H1 (cell line): Measurements from ENCODE around the gene ILKAP. TPM values are rescaled to one million over a fixed set of nuclear protein-coding genes. Genes with fewer than 3 reads are reported as not detected.

ENCODE experiments used
- CTCF ChIA-PET: fragments of 300-600 bp; sonication (Branson Sonifier 250); formaldehyde crosslinking; loops from one replicate; lab custom pipeline; 2021; ENCODE audit not compliant: partially characterized antibody; lab: Charles Lee
- POLR2A ChIA-PET: fragments of 300-600 bp; sonication (Branson Sonifier 250); formaldehyde crosslinking; loops from one replicate; lab custom pipeline; 2021; ENCODE audit warnings: inconsistent platforms; ENCODE audit not compliant: partially characterized antibody; lab: Charles Lee
- DNase-seq, 2 experiments: peaks; one replicate each; pipeline versions ENCODE4 v3.0.0 to v3.0.0-alpha.2; 2010 to 2022; ENCODE audit warnings: low spot score in 2 of 2, low read depth in 1 of 2, mixed read lengths in 1 of 2
- FAIRE-seq: peaks from 2 replicates; lab custom pipeline; 2011; peaks lifted over from hg19 to GRCh38; lab: Jason Lieb, UNC
- H2AFZ ChIP-seq: 2 replicates; pipeline ENCODE4 v1.8.1; 2012; ENCODE audit warnings: low read length, inconsistent platforms
- H2AK5ac ChIP-seq: 2 replicates; pipeline ENCODE4 v1.6.1; 2013; ENCODE audit warnings: low read depth, low read length
- H2BK120ac ChIP-seq: replicated peaks from 2 replicates; pipeline ENCODE3; 2013; ENCODE audit warnings: low read depth, low read length, inconsistent platforms
- H2BK12ac ChIP-seq: 2 replicates; pipeline ENCODE4 v1.6.1; 2013; ENCODE audit warnings: low read depth, low read length
- H2BK15ac ChIP-seq: 2 replicates; pipeline ENCODE4 v1.6.1; 2013; ENCODE audit warnings: low read length
- H2BK20ac ChIP-seq: 2 replicates; pipeline ENCODE4 v1.6.1; 2013; ENCODE audit warnings: low read length
- H2BK5ac ChIP-seq: 2 replicates; pipeline ENCODE4 v1.6.1; 2013; ENCODE audit warnings: low read depth, low read length
- H3K14ac ChIP-seq: 2 replicates; pipeline ENCODE4 v1.6.1; 2013; ENCODE audit warnings: inconsistent platforms; ENCODE audit not compliant: insufficient read length
- H3K18ac ChIP-seq: 2 replicates; pipeline ENCODE4 v1.6.1; 2013; ENCODE audit warnings: low read length; ENCODE audit errors: extremely low read depth
- H3K23ac ChIP-seq: 2 replicates; pipeline ENCODE4 v1.6.1; 2013; ENCODE audit warnings: inconsistent platforms; ENCODE audit not compliant: insufficient read length
- H3K23me2 ChIP-seq: 2 replicates; pipeline ENCODE4 v1.6.1; 2013; ENCODE audit warnings: low read depth, low read length
- H3K27ac ChIP-seq: 2 replicates; pipeline ENCODE4 v1.6.1; 2011; ENCODE audit warnings: low read depth, low read length, inconsistent platforms
- H3K27me3 ChIP-seq, 4 experiments: replicated peaks in 1 of 4; 1 replicate in 1 of 4; 2 replicates in 3 of 4; pipeline versions ENCODE4 v1.6.1 to v1.8.1; 2011 to 2013; ENCODE audit warnings: low read length in 3 of 4, mild to moderate bottlenecking in 3 of 4, inconsistent platforms in 2 of 4, mixed read lengths in 2 of 4, moderate library complexity in 1 of 4; ENCODE audit not compliant: control insufficient read depth in 3 of 4, insufficient read depth in 3 of 4; ENCODE audit errors: extremely low read depth in 1 of 4
- H3K36me3 ChIP-seq, 4 experiments: 2 replicates each; pipeline versions ENCODE4 v1.6.1 to v1.8.1; 2011 to 2013; ENCODE audit warnings: mild to moderate bottlenecking in 4 of 4, low read length in 3 of 4, moderate library complexity in 2 of 4, control low read depth in 1 of 4, inconsistent platforms in 1 of 4; ENCODE audit not compliant: insufficient read depth in 4 of 4, control insufficient read depth in 2 of 4
- H3K4ac ChIP-seq: replicated peaks from 2 replicates; pipeline ENCODE3; 2013; ENCODE audit warnings: low read length, low read depth, mixed read lengths, inconsistent platforms; ENCODE audit not compliant: insufficient read length
- H3K4me1 ChIP-seq, 4 experiments: replicated peaks in 1 of 4; 1 replicate in 1 of 4; 2 replicates in 3 of 4; pipeline versions ENCODE4 v1.6.1 to v1.8.1; 2011 to 2013; ENCODE audit warnings: low read length in 3 of 4, inconsistent platforms in 2 of 4, mixed read lengths in 1 of 4; ENCODE audit not compliant: insufficient read depth in 4 of 4, control insufficient read depth in 3 of 4
- H3K4me2 ChIP-seq, 2 experiments: 2 replicates each; pipeline versions ENCODE4 v1.6.1 to v1.8.1; 2011 to 2013; ENCODE audit warnings: low read depth in 2 of 2, low read length in 2 of 2, control low read depth in 1 of 2, inconsistent platforms in 1 of 2, mild to moderate bottlenecking in 1 of 2; ENCODE audit not compliant: insufficient read depth in 1 of 2
- H3K4me3 ChIP-seq, 4 experiments: fragments of 200-600, 300-600 bp in 1 of 4; sonication (generic), shearing (Covaris generic), sonication (Bioruptor Twin) in 1 of 4; 2 replicates each; pipeline versions ENCODE4 v1.5.1 to v1.8.1; 2011 to 2016; ENCODE audit warnings: low read length in 4 of 4, low read depth in 3 of 4, control low read depth in 2 of 4, inconsistent platforms in 2 of 4, mild to moderate bottlenecking in 2 of 4, mixed read lengths in 1 of 4, moderate library complexity in 1 of 4; ENCODE audit not compliant: insufficient read depth in 2 of 4; ENCODE audit errors: extremely low read depth in 1 of 4
- H3K56ac ChIP-seq: replicated peaks from 2 replicates; pipeline ENCODE3; 2013; ENCODE audit warnings: low read depth, mild to moderate bottlenecking, mixed read lengths, low read length, inconsistent platforms; ENCODE audit not compliant: insufficient read length
- H3K79me1 ChIP-seq: 2 replicates; pipeline ENCODE4 v1.6.1; 2013; ENCODE audit warnings: low read depth, low read length, control low read depth
- H3K79me2 ChIP-seq, 2 experiments: 2 replicates each; pipeline versions ENCODE4 v1.6.1 to v1.8.1; 2012 to 2013; ENCODE audit warnings: low read length in 2 of 2, mild to moderate bottlenecking in 2 of 2, inconsistent platforms in 1 of 2; ENCODE audit not compliant: insufficient read depth in 2 of 2, control insufficient read depth in 1 of 2
- H3K9ac ChIP-seq, 4 experiments: replicated peaks in 1 of 4; 1 replicate in 1 of 4; 2 replicates in 3 of 4; pipeline versions ENCODE4 v1.6.1 to v1.8.1; 2011 to 2013; ENCODE audit warnings: low read depth in 3 of 4, low read length in 3 of 4, control low read depth in 2 of 4, mild to moderate bottlenecking in 2 of 4, moderate library complexity in 2 of 4, inconsistent platforms in 1 of 4; ENCODE audit errors: extremely low read depth in 1 of 4
- H3K9me3 ChIP-seq, 2 experiments: 2 replicates each; pipeline versions ENCODE4 v1.6.1 to v1.8.1; 2012 to 2013; ENCODE audit warnings: mild to moderate bottlenecking in 2 of 2, moderate library complexity in 2 of 2, control low read depth in 1 of 2, inconsistent platforms in 1 of 2, low read depth in 1 of 2, low read length in 1 of 2, mixed read lengths in 1 of 2; ENCODE audit not compliant: insufficient read depth in 2 of 2
- H4K20me1 ChIP-seq, 2 experiments: replicated peaks in 1 of 2; 2 replicates each; pipeline versions ENCODE3 to v1.8.1; 2011 to 2013; ENCODE audit warnings: inconsistent platforms in 2 of 2, low read length in 2 of 2, mild to moderate bottlenecking in 1 of 2; ENCODE audit not compliant: insufficient read depth in 2 of 2, control insufficient read depth in 1 of 2
- H4K5ac ChIP-seq: 2 replicates; pipeline ENCODE4 v1.6.1; 2013; ENCODE audit warnings: low read length, low read depth, mixed read lengths, inconsistent platforms; ENCODE audit not compliant: insufficient read length
- H4K8ac ChIP-seq: 2 replicates; pipeline ENCODE4 v1.8.0; 2013; ENCODE audit warnings: mild to moderate bottlenecking, moderate library complexity, low read length, inconsistent platforms; ENCODE audit not compliant: insufficient read depth; ENCODE audit errors: extremely low read depth
- H4K91ac ChIP-seq: replicated peaks from 2 replicates; pipeline ENCODE3; 2013; ENCODE audit warnings: low read length, mixed read lengths, inconsistent platforms; ENCODE audit not compliant: insufficient read length
- ATF2 ChIP-seq: IDR thresholded peaks from 2 replicates; pipeline ENCODE4 v1.6.1; 2012; ENCODE audit warnings: low read length, inconsistent platforms
- CEBPB ChIP-seq: IDR thresholded peaks from 2 replicates; pipeline ENCODE4 v1.6.1; 2012; ENCODE audit warnings: low read depth, low read length
- HDAC2 ChIP-seq, 2 experiments: fragments of 300-600 bp in 1 of 2; sonication (generic) in 1 of 2; IDR thresholded peaks; 2 replicates each; pipeline ENCODE4 v1.6.1; 2011 to 2012; ENCODE audit warnings: low read depth in 2 of 2, low read length in 2 of 2, mild to moderate bottlenecking in 2 of 2, moderate library complexity in 2 of 2, borderline replicate concordance in 1 of 2, inconsistent platforms in 1 of 2
- KDM4A ChIP-seq: IDR thresholded peaks from one replicate; pipeline ENCODE4 v1.7.1; 2012; ENCODE audit warnings: low read depth, mild to moderate bottlenecking, moderate library complexity, low read length, inconsistent platforms; ENCODE audit not compliant: severe bottlenecking
- MAX ChIP-seq: IDR thresholded peaks from 2 replicates; pipeline ENCODE4 v1.6.1; 2012; ENCODE audit warnings: inconsistent platforms
- WGBS, 2 experiments: shearing (Covaris generic) in 1 of 2; methylation state at CpG; one replicate each; pipeline versions ENCODE4 v1.1.6 to v1.1.7; 2013 to 2015; ENCODE audit warnings: low lambda C conversion rate in 2 of 2, mixed read lengths in 2 of 2, inconsistent platforms in 1 of 2, low coverage in 1 of 2, missing lambda C conversion rate in 1 of 2; ENCODE audit not compliant: insufficient replicate concordance in 2 of 2, insufficient coverage in 1 of 2, insufficient read length in 1 of 2; ENCODE audit errors: extremely low coverage in 1 of 2, missing lambda C conversion rate in 1 of 2; 5-methylcytosine and 5-hydroxymethylcytosine counted together
- polyA plus RNA-seq, 7 experiments: library from polyadenylated mRNA; depleted of rRNA in 3 of 7; stranded (reverse) in 5 of 7; unstranded in 2 of 7; fragments of >200 nt in 5 of 7; fragments of 200-250 nt in 2 of 7; gene quantifications; 1 replicate in 5 of 7; 2 replicates in 1 of 7; 4 replicates in 1 of 7; pipeline versions ENCODE4 v1.2.1 to v1.2.3, GENCODE V29; 2011 to 2013; ENCODE audit warnings: missing spikeins in 2 of 7, mixed read lengths in 2 of 7
- total RNA-seq: library from RNA; stranded (reverse); fragmentation: NEBNext Ultra II Directional; extraction: Animal tissue kit (Norgen Biotek cat#: 25700); gene quantifications from 2 replicates; pipeline ENCODE4 v1.2.1, GENCODE V29; 2021

Gene ILKAP
- total and polyA plus RNA-seq, 2 of the 8 experiments (the other 6 are each of a cell fraction or from before 2014, with no cell fraction given), result 23.5 to 33.8 TPM

- H3K79me1 ChIP-seq, result 0 out of 2 replicates have a peak, but pooled peaks cover 2% of the 10 kb centered on the region
- ChIA-PET CTCF (no interaction called here), POLR2A (no interaction called here)
- H2BK20ac ChIP-seq, result no peak overlapping the region
- H3K9me3 ChIP-seq, result no peaks in the 10 kb centered on the region
- H2BK5ac ChIP-seq, result no peak overlapping the region
- no peaks in the 10 kb centered on the region for H3K27me3 ChIP-seq
- peaks cover 26 to 87% (median 57%) of the 10 kb centered on the region in 4 experiments for H3K36me3 ChIP-seq
- H3K79me2 ChIP-seq, result no peaks in the 10 kb centered on the region
- no peak overlapping the region for H3K27ac ChIP-seq
- FAIRE-seq (no peak), DNase-seq (no peak)
- H3K23ac ChIP-seq, result no peak overlapping the region
- no peak overlapping the region for H2BK120ac ChIP-seq
- H2AFZ ChIP-seq, result no peak overlapping the region
- no peak overlapping the region for H2BK15ac ChIP-seq
- H3K9ac ChIP-seq, result no peak overlapping the region
- no peak overlapping the region for H4K91ac ChIP-seq
- no peak overlapping the region for H2BK12ac ChIP-seq
- no peak overlapping the region for H3K18ac ChIP-seq
- no peak overlapping the region for H3K4ac ChIP-seq
- no peak overlapping the region for H2AK5ac ChIP-seq
- no peak overlapping the region for H4K8ac ChIP-seq
- no peak overlapping the region for H3K4me2 ChIP-seq
- H3K23me2 ChIP-seq, result no peaks in the 10 kb centered on the region
- H3K4me3 ChIP-seq, result no peak overlapping the region
- H3K4me1 ChIP-seq, result no peaks in the 10 kb centered on the region
- peaks cover 3 to 5% of the 10 kb centered on the region in 2 experiments for H4K20me1 ChIP-seq
- H3K56ac ChIP-seq, result no peak overlapping the region
- H3K14ac ChIP-seq, result no peak overlapping the region
- no peak overlapping the region for H4K5ac ChIP-seq
- 92% methylated on average over 6 of the region's 6 CpGs; no CpG with 5 or more reads in 1 of the 2 experiments for WGBS, 2 experiments
- TF ChIP-seq KDM4A, result no peak
- TF ChIP-seq CEBPB, result no peak
- no peak for TF ChIP-seq HDAC2 (IDR thresholded peaks at IDR 0.05; ENCODE audit: borderline replicate concordance in 1 of 2, low read depth in 2 of 2, low read length in 2 of 2)
- no peak for TF ChIP-seq ATF2
- TF ChIP-seq MAX, result no peak
Observed at GRCh38 chr2:238182362-238182761, 21.1 kb downstream of the ILKAP start.
